Gastroesophageal sphincter (tissue), 4 donors: ENCODE data around the gene PURA. TPM values are rescaled to one million over a fixed set of nuclear protein-coding genes. Genes with fewer than 3 reads are reported as not detected.
A peak's percentile ranks its signal among the peaks of the same experiment; 100 is the strongest.

Experiments
- ATAC-seq: fragments of 150-250 bp; one replicate; pipeline ENCODE4 v1.9.1; 2016; ENCODE audit warnings: mild to moderate bottlenecking, moderate library complexity
- H3K27ac ChIP-seq, 4 donors: fragments of 200-600 bp; sonication (generic) in 3 of 4; 1 replicate in 3 of 4; 2 replicates in 1 of 4; pipeline ENCODE4 v1.5.1; 2016 to 2019
- H3K27me3 ChIP-seq: fragments of 200-600 bp; sonication (generic); one replicate; pipeline ENCODE4 v1.5.1; 2019
- H3K36me3 ChIP-seq, 2 donors: fragments of 200-600 bp; sonication (generic); one replicate each; pipeline ENCODE4 v1.5.1; 2019; ENCODE audit warnings: control low read depth in 1 of 2
- H3K4me1 ChIP-seq, 3 donors: fragments of 200-600 bp; sonication (generic); 1 replicate in 2 of 3; 2 replicates in 1 of 3; pipeline ENCODE4 v1.5.1; 2016 to 2019; ENCODE audit warnings: control low read depth in 2 of 3
- H3K4me3 ChIP-seq, 2 donors: fragments of 200-600 bp; sonication (generic); one replicate each; pipeline ENCODE4 v1.5.1; 2019; ENCODE audit warnings: mild to moderate bottlenecking in 1 of 2, moderate library complexity in 1 of 2
- H3K9me3 ChIP-seq, 3 donors: fragments of 200-600 bp; sonication (generic); one replicate each; pipeline ENCODE4 v1.5.1; 2017 to 2019; ENCODE audit warnings: control low read depth in 2 of 3
- CTCF ChIP-seq, 4 experiments: fragments of 200-600 bp in 2 of 4; fragments of 450-650 bp in 2 of 4; sonication (generic) in 1 of 4; IDR thresholded peaks; one replicate each; pipeline ENCODE4 v1.5.1; 2017 to 2019; ENCODE audit warnings: antibody characterized with exemption in 4 of 4, mild to moderate bottlenecking in 2 of 4, moderate library complexity in 2 of 4
- EP300 ChIP-seq: sonication (generic); formaldehyde crosslinking; IDR thresholded peaks from one replicate; pipeline ENCODE4 v1.6.1; 2017; ENCODE audit warnings: antibody characterized with exemption, mild to moderate bottlenecking
- POLR2A ChIP-seq, 2 donors: fragments of 450-650 bp; IDR thresholded peaks; one replicate each; pipeline ENCODE4 v1.6.1; 2017; ENCODE audit warnings: antibody characterized with exemption in 2 of 2, mild to moderate bottlenecking in 2 of 2, moderate library complexity in 1 of 2
- POLR2AphosphoS5 ChIP-seq: sonication (generic); formaldehyde crosslinking; IDR thresholded peaks from one replicate; pipeline ENCODE4 v1.6.1; 2017; ENCODE audit warnings: antibody characterized with exemption
- WGBS, 2 donors: methylation state at CpG; one replicate each; pipeline ENCODE4 v1.1.5; 2018; ENCODE audit warnings: low coverage in 1 of 2; 5-methylcytosine and 5-hydroxymethylcytosine counted together
- total RNA-seq, 4 donors: library from RNA; depleted of rRNA; stranded (reverse); fragments of >200 nt; gene quantifications; one replicate each; pipeline ENCODE4 v1.1.0, GENCODE V29; 2016

Gene PURA
- total RNA-seq, 4 donors from 2014 or later, result 38.0 to 61.0 (median 49.1) TPM

DNA sequence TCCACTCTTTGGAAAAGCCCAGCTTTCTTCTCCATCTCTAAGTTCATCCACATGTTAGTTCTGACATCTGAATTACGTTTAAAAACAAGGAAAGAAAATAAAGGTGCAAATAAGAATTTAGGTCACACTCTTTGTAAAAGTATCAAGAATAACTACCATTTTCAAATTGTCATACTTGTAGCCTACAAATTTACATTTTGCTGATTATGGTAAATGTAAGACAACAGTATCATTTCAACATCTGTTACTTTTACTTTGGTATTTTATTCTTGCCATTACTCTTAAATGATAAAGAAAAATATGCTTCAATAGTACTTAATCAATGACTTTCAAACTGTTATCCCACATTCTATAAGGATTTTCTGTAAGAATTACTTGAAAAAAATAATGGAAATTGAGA, 9.8 kb upstream of the PURA start:
- Histone ChIP-seq H3K27ac (no peak overlapping the region), H3K4me1 (peaks cover 3 to 25% (median 6%) of the 10 kb centered on the region in 3 donors), H3K27me3 (no peaks in the 10 kb centered on the region), H3K9me3 (no peaks in the 10 kb centered on the region), H3K36me3 (no peaks in the 10 kb centered on the region), H3K4me3 (no peak overlapping the region)
- ATAC-seq, result no peak
- WGBS, 2 donors, result 47 to 50% methylated on average over 1 of the region's 1 CpG
- TF ChIP-seq POLR2AphosphoS5 (no peak), CTCF (IDR thresholded peaks at IDR 0.05) (no peak)

DNA sequence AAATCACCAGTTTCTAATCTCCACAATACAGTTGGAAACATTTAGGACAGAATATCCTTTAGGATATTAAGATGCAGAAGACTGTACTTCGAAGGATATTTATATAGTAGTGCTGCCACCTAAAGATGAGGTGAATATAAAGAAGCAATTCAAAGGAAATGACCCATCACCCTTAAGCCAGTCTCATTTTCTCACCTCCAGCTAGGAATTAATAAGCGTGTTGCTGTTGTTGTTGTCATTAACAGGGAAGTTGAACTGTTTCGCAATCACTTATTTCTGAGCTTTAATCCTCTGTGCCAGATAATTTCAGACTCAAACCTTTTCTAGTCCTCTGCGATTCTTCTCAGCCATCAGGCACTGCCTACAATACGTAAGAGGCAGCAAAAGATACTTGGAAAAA, 7.8 kb upstream of the PURA start:
- no peak for ATAC-seq

DNA sequence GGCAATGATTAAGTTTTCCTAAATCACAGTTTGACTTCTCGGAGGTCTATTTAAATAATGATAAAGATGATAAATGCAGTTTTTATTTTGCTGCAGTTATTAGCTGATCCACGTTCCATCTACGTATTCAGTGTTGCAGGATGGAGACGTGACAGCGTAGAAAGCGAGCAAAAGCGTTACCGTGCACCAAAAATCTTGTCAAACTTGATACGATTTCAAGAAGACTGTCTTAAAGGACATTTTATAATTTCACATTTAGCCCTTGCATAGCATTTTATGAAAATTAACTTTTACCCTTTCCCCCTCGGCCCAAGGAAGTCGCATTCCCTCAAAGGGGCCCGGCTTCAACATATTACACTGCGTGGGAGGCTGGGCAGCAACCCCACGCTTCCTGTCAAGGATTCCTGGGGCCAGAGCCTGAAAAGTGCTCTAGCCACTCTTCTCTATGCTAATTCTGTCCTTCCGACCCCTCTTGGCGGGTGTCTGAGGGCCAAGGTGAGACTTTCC, 7.1 kb upstream of the PURA start:
- Histone ChIP-seq H3K4me3 (peak overlapping the region; percentile 72 to 88), H3K9me3 (no peaks in the 10 kb centered on the region), H3K27ac (peak overlapping the region; percentile 93 to 99 (median 96)), H3K27me3 (no peaks in the 10 kb centered on the region), H3K4me1 (peaks cover 3 to 52% (median 9%) of the 10 kb centered on the region in 3 donors), H3K36me3 (no peaks in the 10 kb centered on the region)
- TF ChIP-seq POLR2A (IDR thresholded peaks at IDR 0.05), result no peak
- TF ChIP-seq EP300, result no peak
- no peak for TF ChIP-seq POLR2AphosphoS5
- no peak for TF ChIP-seq CTCF (IDR thresholded peaks at IDR 0.05)
- ATAC-seq, result no peak
- WGBS, 2 donors, result 67 to 68% methylated on average over 11 to 14 of the region's 16 CpGs

More for the DNA sequence above, 7.8 kb upstream of the PURA start:
- no peaks in the 10 kb centered on the region for H3K27me3 ChIP-seq
- TF ChIP-seq POLR2AphosphoS5 (no peak), POLR2A (IDR thresholded peaks at IDR 0.05) (no peak), EP300 (no peak), CTCF (IDR thresholded peaks at IDR 0.05) (no peak)
- 60 to 65% methylated on average over 5 of the region's 5 CpGs for WGBS, 2 donors
- H3K4me3 ChIP-seq, result no peak overlapping the region
- H3K36me3 ChIP-seq, result no peaks in the 10 kb centered on the region
- peak overlapping the region; percentile 93 to 99 (median 96) for H3K27ac ChIP-seq
- H3K9me3 ChIP-seq, result no peaks in the 10 kb centered on the region
- H3K4me1 ChIP-seq, result peaks cover 3 to 45% (median 9%) of the 10 kb centered on the region in 3 donors

GRCh38 chr5:140107312-140108092, 6.4 kb upstream of the PURA start:
- H3K9me3 ChIP-seq, result no peaks in the 10 kb centered on the region
- peak overlapping the region; percentile 93 to 99 (median 96) for H3K27ac ChIP-seq
- no peaks in the 10 kb centered on the region for H3K36me3 ChIP-seq
- peaks cover 3 to 59% (median 14%) of the 10 kb centered on the region in 3 donors for H3K4me1 ChIP-seq
- peak; percentile 98 for ATAC-seq
- WGBS, 2 donors, result 0 to 1% methylated on average over 12 to 15 of the region's 88 CpGs
- H3K27me3 ChIP-seq, result no peaks in the 10 kb centered on the region
- TF ChIP-seq POLR2AphosphoS5, result peak; percentile 85
- peak in 3 of 4 experiments; percentile 31 to 39 (median 38) for TF ChIP-seq CTCF (IDR thresholded peaks at IDR 0.05)
- TF ChIP-seq EP300, result no peak
- TF ChIP-seq POLR2A (IDR thresholded peaks at IDR 0.05), result peak; percentile 84 to 89
- H3K4me3 ChIP-seq, result peak overlapping the region; percentile 72 to 88
